ENCODE data around the gene PLA2G2C.

PLA2G2C gene

DNA sequence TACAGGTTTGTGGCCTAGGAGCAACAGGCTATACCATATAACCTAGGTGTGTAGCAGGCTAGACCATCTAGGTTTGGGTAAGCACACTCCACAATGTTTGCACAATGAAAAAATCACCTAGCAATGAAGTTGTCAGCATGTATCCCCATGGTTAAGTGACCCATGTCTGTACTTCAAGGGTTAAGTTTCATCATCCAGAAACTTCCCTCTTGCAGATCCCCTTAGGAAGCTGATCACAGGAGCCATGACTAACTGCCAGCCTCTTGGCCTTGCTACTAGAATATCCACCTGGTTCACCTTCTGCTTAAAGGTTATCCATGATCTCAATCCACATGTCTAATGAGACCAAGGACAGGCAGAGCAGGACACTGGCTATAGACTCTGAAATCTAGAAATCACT lies 3.9 kb downstream of the PLA2G2C start:
- Histone ChIP-seq H3K27me3 (ENCODE audit: control insufficient read depth, insufficient read depth, low read length) (peaks cover 71% of the 10 kb centered on the region), H3K9me3 (replicated peaks; ENCODE audit: low read length) (no peaks in the 10 kb centered on the region), H3K4me1 (ENCODE audit: control insufficient read depth, insufficient read depth, low read length) (no peaks in the 10 kb centered on the region), H3K4me2 (ENCODE audit: low read length) (no peak overlapping the region), H3K4me3 (ENCODE audit: low read length) (no peak overlapping the region), H3K36me3 (ENCODE audit: insufficient read depth, low read length) (no peaks in the 10 kb centered on the region), H3K9ac (ENCODE audit: low read depth, low read length) (no peak overlapping the region)

DNA sequence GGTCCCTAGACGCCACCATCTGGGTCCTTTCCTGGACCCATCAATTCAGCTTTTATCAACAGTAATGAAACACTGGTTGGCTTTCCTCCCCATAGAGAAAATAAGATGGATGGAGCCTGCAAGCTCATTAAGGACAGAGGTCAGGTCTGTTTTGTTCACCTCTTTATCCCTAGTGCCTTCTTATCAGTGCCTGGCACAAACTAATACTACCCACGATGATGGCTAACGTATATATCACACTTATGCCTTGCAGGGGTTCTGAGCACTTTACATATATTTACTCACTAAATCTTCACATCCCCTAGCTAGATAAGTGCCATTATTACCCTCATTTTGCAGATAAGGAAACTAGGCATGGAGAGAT lies 5.5 kb downstream of the PLA2G2C start:
- H3K4me1 ChIP-seq (ENCODE audit: control insufficient read depth, insufficient read depth, low read length) = no peaks in the 10 kb centered on the region
- no peak overlapping the region for H3K4me2 ChIP-seq (ENCODE audit: low read length)
- H3K27me3 ChIP-seq (ENCODE audit: control insufficient read depth, insufficient read depth, low read length) = peaks cover 71% of the 10 kb centered on the region
- H3K36me3 ChIP-seq (ENCODE audit: insufficient read depth, low read length) = no peaks in the 10 kb centered on the region
- no peak overlapping the region for H3K9ac ChIP-seq (ENCODE audit: low read depth, low read length)
- no peaks in the 10 kb centered on the region for H3K9me3 ChIP-seq (replicated peaks; ENCODE audit: low read length)
- H3K4me3 ChIP-seq (ENCODE audit: low read length) = no peak overlapping the region

DNA sequence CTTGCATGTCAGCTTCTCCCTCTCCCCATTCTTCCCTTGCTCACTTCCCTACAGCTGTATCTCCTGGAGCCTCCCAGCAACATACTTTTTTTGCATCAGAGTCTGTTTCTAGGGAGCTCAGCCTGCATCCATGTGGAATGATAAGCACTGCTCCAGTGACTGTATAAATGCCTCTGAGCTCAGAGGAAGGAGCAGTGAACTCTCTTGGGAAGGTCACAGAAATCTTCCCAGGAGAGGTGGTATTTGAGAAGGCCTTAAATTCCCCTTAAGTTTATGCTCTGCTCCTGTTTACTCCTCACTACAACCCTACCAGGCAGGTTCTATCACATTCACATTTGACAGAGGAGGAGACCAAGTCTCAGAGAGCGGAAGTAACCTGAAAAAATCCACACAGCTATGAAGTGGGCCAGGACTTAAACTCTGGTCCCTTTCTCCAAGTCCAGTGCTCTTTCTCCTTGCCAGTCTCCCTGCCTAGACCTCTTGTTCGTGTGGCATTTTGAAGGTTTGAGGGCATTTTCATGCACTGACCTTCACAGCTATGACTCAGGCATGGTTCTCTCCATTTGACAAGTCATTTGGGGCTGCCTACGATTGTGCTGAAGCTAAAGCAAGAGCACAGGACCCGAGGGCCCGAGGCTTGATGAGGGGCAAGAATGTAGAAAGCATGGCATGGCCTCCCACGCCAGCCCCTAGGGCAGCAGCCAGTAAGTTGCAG lies 6.0 kb downstream of the PLA2G2C start:
- H3K4me3 ChIP-seq (ENCODE audit: low read length) = no peak overlapping the region
- H3K4me1 ChIP-seq (ENCODE audit: control insufficient read depth, insufficient read depth, low read length) = no peaks in the 10 kb centered on the region
- no peak overlapping the region for H3K9ac ChIP-seq (ENCODE audit: low read depth, low read length)
- no peaks in the 10 kb centered on the region for H3K9me3 ChIP-seq (replicated peaks; ENCODE audit: low read length)
- H3K36me3 ChIP-seq (ENCODE audit: insufficient read depth, low read length) = no peaks in the 10 kb centered on the region
- peaks cover 70% of the 10 kb centered on the region for H3K27me3 ChIP-seq (ENCODE audit: control insufficient read depth, insufficient read depth, low read length)
- H3K4me2 ChIP-seq (ENCODE audit: low read length) = no peak overlapping the region

GRCh38 chr1:20179371-20180128 lies 6.8 kb downstream of the PLA2G2C start:
- Histone ChIP-seq H3K9ac (ENCODE audit: low read depth, low read length) (no peak overlapping the region), H3K9me3 (replicated peaks; ENCODE audit: low read length) (no peaks in the 10 kb centered on the region), H3K4me1 (ENCODE audit: control insufficient read depth, insufficient read depth, low read length) (no peaks in the 10 kb centered on the region), H3K27me3 (ENCODE audit: control insufficient read depth, insufficient read depth, low read length) (peaks cover 64% of the 10 kb centered on the region), H3K4me3 (ENCODE audit: low read length) (no peak overlapping the region), H3K4me2 (ENCODE audit: low read length) (no peak overlapping the region), H3K36me3 (ENCODE audit: insufficient read depth, low read length) (no peaks in the 10 kb centered on the region)

DNA sequence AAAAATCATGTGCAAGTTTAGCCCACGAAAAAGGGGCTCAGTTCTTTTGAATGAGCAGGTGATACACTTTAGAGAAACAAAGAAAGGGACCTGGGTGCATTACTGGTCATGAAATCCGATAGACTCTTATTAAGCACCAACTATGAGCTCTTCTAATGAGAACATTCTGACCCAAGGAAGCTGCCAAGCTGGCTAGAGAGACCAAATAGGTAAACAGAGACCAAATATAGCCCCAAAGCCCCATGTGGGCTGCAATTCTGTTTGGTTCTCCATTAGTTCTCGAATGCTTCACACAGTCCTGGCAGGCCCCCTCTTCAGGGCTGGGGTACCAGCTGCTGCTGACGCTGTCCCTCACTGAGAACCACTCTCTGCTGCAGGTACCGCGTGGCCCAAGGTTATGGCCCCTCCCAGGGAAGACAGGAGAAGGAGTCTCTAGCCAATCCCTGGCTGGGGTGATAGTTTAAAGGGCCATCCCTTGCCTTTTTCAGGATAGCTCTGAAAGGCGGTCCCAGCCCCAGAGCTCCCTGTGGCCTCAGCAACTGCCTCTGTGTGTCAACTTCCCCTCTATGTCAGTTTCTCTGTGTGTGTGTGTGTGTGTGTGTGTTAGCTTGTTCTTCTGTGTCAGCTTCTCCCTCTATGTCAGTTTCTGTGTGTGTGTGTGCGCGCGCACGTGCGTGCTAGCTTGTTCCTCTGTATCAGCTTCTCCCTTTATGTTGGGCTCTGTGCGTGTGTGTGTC lies 7.5 kb downstream of the PLA2G2C start:
- Histone ChIP-seq H3K4me3 (ENCODE audit: low read length) (no peak overlapping the region), H3K4me1 (ENCODE audit: control insufficient read depth, insufficient read depth, low read length) (no peaks in the 10 kb centered on the region), H3K36me3 (ENCODE audit: insufficient read depth, low read length) (no peaks in the 10 kb centered on the region), H3K9me3 (replicated peaks; ENCODE audit: low read length) (no peaks in the 10 kb centered on the region), H3K4me2 (ENCODE audit: low read length) (no peak overlapping the region), H3K27me3 (ENCODE audit: control insufficient read depth, insufficient read depth, low read length) (peaks cover 57% of the 10 kb centered on the region), H3K9ac (ENCODE audit: low read depth, low read length) (no peak overlapping the region)

DNA sequence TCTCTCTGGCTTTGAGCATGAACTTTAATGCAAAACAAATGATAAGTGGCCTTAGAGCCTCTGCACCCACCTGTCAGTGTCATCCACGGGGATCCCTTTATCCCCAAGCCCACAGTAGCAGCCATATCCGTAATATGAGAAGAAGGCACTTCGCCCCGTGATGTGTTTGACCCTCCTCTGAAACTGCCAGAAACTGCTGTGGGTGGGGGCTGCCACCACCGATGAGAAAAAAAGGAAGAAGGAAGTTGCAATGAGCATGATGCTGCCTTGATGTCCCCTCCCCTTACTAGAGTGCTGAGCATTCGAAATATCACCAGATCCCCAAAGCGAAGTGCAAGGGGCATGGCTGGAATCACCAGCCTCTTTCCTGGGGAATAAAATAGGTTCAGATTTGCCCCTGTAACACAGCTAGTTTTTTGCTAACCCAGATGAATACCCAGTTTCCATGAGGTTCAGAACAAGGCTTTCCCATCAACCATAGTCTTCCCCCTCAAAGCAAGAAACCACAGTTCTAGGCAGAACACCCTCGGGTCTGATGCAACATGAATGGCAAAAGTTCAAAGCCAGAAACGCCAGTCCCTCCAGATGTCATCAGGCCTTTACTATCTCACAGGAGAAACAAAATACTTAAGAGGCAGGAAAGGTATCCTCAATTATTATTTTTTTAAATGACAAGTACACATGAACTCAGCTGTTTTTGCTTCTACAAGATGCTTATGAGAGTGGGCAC lies 11.2 kb downstream of the PLA2G2C start:
- no peaks in the 10 kb centered on the region for H3K36me3 ChIP-seq (ENCODE audit: insufficient read depth, low read length)
- H3K4me2 ChIP-seq (ENCODE audit: low read length) = no peak overlapping the region
- H3K9ac ChIP-seq (ENCODE audit: low read depth, low read length) = no peak overlapping the region
- H3K27me3 ChIP-seq (ENCODE audit: control insufficient read depth, insufficient read depth, low read length) = peaks cover 40% of the 10 kb centered on the region
- H3K4me1 ChIP-seq (ENCODE audit: control insufficient read depth, insufficient read depth, low read length) = no peaks in the 10 kb centered on the region
- no peaks in the 10 kb centered on the region for H3K9me3 ChIP-seq (replicated peaks; ENCODE audit: low read length)
- no peak overlapping the region for H3K4me3 ChIP-seq (ENCODE audit: low read length)

GRCh38 chr1:20172033-20172590 lies 14.2 kb downstream of the PLA2G2C start:
- no peaks in the 10 kb centered on the region for H3K36me3 ChIP-seq (ENCODE audit: insufficient read depth, low read length)
- H3K4me1 ChIP-seq (ENCODE audit: control insufficient read depth, insufficient read depth, low read length) = no peaks in the 10 kb centered on the region
- H3K9me3 ChIP-seq (replicated peaks; ENCODE audit: low read length) = no peaks in the 10 kb centered on the region
- no peak overlapping the region for H3K9ac ChIP-seq (ENCODE audit: low read depth, low read length)
- no peak overlapping the region for H3K4me2 ChIP-seq (ENCODE audit: low read length)
- H3K4me3 ChIP-seq (ENCODE audit: low read length) = no peak overlapping the region
- peaks cover 36% of the 10 kb centered on the region for H3K27me3 ChIP-seq (ENCODE audit: control insufficient read depth, insufficient read depth, low read length)

DNA sequence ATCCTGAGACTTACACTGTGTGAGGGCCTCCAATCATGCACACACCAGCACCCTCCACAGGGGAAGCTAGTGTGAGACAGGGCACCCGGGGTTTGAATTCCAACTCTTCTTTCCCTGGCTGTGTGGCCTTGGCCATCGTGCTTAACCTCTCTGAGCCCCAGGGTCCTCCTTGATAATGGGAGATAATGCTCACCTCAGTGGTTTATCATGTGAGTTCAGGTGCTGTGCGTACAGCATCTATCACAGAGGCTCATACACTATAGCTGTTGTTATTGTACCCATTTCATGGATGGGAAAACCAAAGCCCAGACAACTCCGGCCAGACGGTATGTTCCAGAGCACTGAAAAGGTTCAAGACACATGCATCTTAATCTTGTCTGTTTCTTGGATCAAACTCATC lies 16.4 kb downstream of the PLA2G2C start:
- Histone ChIP-seq H3K27me3 (ENCODE audit: control insufficient read depth, insufficient read depth, low read length) (peaks cover 36% of the 10 kb centered on the region), H3K9me3 (replicated peaks; ENCODE audit: low read length) (no peaks in the 10 kb centered on the region), H3K36me3 (ENCODE audit: insufficient read depth, low read length) (no peaks in the 10 kb centered on the region), H3K4me1 (ENCODE audit: control insufficient read depth, insufficient read depth, low read length) (no peaks in the 10 kb centered on the region), H3K9ac (ENCODE audit: low read depth, low read length) (no peak overlapping the region), H3K4me2 (ENCODE audit: low read length) (no peak overlapping the region), H3K4me3 (ENCODE audit: low read length) (no peak overlapping the region)

- no peaks in the 10 kb centered on the region for H3K9me3 ChIP-seq (replicated peaks; ENCODE audit: low read length)
- H3K4me3 ChIP-seq (ENCODE audit: low read length) = no peak overlapping the region
- H3K36me3 ChIP-seq (ENCODE audit: insufficient read depth, low read length) = no peaks in the 10 kb centered on the region
- no peaks in the 10 kb centered on the region for H3K4me1 ChIP-seq (ENCODE audit: control insufficient read depth, insufficient read depth, low read length)
- peaks cover 39% of the 10 kb centered on the region for H3K27me3 ChIP-seq (ENCODE audit: control insufficient read depth, insufficient read depth, low read length)
- H3K9ac ChIP-seq (ENCODE audit: low read depth, low read length) = no peak overlapping the region
- no peak overlapping the region for H3K4me2 ChIP-seq (ENCODE audit: low read length)
These were observed 17.5 kb downstream of the PLA2G2C start for GRCh38 chr1:20168564-20169491.

- no peaks in the 10 kb centered on the region for H3K9me3 ChIP-seq (replicated peaks; ENCODE audit: low read length)
- no peaks in the 10 kb centered on the region for H3K4me1 ChIP-seq (ENCODE audit: control insufficient read depth, insufficient read depth, low read length)
- no peak overlapping the region for H3K4me2 ChIP-seq (ENCODE audit: low read length)
- peaks cover 46% of the 10 kb centered on the region for H3K27me3 ChIP-seq (ENCODE audit: control insufficient read depth, insufficient read depth, low read length)
- no peak overlapping the region for H3K4me3 ChIP-seq (ENCODE audit: low read length)
- H3K9ac ChIP-seq (ENCODE audit: low read depth, low read length) = no peak overlapping the region
- no peaks in the 10 kb centered on the region for H3K36me3 ChIP-seq (ENCODE audit: insufficient read depth, low read length)
These were observed 19.2 kb downstream of the PLA2G2C start for GRCh38 chr1:20167126-20167525.

Measured in skeletal muscle satellite cell (primary cell).